ENCODE measurements around the gene LPCAT1.
"Not testable (repeated sequence)": the region's sequence is repeated elsewhere in the genome, so short reads cannot be mapped to it uniquely, and the experiment has no call there.

Gene LPCAT1

DNA sequence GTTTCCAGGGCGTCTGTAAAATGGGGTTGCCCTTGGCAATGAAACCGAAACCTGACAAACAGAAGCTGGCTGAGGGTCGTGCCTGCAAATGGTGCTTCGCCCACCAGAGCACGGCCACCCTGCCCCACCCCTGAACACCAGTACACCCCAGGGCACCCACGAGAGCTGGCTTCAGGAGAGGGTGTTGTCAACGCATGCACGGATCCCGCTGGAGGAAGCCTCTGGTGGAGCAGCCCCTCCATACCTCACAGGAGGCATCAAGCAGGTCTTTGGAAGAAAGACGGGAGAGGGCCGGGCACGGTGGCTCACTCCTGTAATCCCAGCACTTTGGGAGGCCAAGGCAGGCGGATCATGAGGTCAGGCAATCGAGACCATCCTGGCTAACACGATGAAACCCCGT lies 87.1 kb downstream of the LPCAT1 start:
- FAIRE-seq = no peak

DNA sequence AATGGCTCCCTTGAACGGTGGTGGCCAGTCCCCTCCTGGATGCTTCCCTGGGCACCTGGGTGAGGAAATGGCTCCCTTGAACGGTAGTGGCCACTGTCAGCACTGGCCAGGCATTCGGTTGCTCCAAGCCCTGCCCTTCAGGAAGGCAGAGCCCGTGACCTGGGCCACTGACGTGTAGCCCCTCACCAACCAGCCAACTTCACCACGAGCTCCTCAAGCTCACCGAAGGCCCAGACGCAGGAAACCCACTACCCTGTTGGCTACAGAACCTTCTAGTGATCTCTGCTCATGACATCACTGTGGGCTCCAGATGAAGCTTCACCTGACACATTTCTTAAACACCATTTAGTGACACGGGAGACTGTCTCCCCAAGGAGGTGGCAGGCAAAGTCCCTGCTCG lies 87.7 kb downstream of the LPCAT1 start:
- DNase-seq (ENCODE audit: insufficient read length, low spot score) = no peak
- no peak for FAIRE-seq

More for the DNA sequence above, 87.1 kb downstream of the LPCAT1 start:
- DNase-seq (ENCODE audit: insufficient read length, low spot score) = no peak

DNA sequence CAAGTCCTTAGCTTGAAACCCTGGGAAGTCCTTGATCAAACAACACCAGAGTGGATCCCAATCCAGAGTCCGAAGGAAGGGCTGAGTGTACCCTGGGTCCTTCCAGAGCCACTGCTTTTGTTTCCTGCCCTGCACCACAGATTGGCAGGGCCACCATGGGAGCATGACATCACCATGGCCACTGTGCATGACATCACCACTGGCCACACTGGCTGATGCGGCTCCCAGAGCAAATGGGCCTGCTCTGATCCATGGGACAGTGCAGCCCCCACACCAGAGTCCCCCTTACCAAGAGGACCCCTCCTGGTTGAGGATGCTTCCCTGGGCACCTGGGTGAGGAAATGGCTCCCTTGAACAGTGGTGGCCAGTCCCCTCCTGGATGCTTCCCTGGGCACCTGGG lies 88.4 kb downstream of the LPCAT1 start:
- DNase-seq (ENCODE audit: insufficient read length, low spot score) (no peak), FAIRE-seq (no peak)

DNA sequence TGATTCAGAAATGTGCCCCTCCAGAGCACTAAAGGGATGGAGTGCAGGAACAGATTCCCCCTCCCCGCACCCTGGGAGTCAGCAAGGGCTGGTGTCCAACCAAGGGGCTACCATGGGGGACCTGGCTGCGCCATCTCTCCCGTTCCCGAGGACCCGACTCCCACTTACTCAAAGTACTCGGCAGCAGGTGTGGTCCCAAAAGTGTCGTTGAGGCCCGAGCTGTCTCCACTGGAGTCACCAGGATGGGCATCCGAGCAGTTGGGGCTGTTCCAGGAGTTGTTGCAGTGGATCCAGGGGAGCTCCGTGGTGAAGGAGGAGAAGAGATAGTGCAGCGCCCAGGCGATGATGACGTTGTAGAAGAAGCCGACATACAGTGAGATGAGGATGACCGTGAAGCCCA lies 91.5 kb downstream of the LPCAT1 start:
- no peak for FAIRE-seq

DNA sequence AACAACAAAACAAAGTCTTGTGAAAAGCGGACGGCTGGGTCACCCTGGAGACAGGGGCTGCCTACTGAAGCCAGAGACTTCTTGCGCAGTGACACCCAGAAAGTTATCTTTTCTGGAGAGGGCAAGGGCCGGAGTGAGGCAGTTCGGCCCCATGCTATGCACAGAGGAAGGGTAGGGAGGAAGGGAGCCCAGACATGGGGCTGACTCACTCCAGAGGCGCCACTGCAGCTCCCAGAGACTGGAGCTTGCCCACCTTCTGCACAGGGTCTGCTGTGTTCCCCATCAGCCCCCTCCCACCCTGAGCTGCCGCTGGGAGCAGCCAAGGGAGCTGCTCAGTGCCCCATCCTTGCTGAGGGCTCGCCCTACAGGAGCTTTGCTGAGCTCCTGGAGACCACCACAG lies 91.9 kb downstream of the LPCAT1 start:
- DNase-seq (ENCODE audit: insufficient read length, low spot score) (no peak), FAIRE-seq (no peak)

More for the DNA sequence above, 91.5 kb downstream of the LPCAT1 start:
- no peak for DNase-seq (ENCODE audit: insufficient read length, low spot score)

DNA sequence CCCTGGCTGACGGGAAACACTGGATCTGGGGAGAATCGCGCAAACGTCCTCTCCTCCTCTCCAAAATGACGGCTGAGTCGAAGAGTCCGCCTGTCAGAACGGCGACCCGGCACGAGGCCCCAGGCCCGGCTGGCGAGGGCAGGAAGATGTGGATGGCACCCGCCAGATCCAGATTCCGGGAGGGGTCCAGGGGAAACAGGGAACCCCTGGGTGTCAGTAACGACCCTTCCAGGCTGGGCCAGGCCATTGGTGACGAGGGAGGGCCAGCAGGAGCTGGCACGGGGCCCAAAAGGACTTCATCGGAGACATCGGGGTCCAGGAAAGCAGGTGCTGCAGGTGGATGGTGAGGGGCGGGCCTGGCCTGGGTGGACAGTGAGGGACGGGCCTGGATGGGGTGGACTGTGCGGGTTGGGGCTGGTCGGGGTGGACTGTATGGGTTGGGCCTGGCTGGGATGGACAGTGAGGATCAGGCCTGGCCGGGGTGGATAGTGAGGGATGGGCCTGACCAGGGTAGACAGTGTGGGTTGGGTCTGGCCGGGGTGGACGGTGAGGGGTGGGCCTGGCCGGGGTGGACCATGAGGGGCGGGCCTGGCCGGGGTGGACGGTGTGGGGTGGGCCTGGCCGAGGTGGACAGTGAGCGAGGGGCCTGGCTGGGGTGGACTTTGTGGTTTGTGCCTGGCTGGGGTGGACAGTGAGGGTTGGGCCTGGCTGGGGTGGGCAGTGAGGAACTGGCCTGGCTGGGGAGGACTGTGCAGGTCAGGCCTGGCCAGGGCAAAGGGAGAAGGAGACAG lies 92.5 kb downstream of the LPCAT1 start:
- FAIRE-seq (no peak), DNase-seq (ENCODE audit: insufficient read length, low spot score) (no peak)

DNA sequence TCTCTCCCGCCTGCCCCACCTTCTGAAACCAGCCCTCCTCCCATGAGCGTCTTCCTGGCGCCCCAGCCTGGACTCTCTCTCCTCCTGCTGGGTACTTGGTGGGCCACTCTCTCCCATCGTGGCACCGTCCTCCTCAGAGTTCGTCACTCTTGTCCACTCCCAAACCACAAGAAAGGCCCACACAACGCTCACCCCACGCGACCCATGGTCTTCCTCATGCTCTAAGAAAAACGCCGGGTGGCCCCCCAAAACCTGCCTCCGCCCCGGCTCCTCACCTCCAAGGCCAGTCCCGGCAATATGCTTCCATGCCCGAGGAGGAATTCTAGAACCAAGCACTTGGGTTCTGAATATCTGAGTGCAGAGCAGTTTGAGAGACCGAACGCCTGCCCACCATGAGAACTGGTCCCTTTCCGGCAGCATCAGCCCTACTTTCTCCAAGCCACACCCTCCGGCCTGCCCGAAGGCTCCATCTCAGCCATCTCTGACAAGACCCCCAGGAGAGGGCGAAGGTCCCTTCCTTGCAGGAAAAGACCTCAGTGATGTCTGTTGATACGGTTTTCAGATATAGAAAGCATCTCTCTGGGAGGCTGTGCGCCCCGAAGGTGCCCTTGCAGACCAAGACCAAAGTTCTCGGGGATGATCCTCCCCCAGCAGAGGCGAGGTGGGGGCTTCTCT lies 93.5 kb downstream of the LPCAT1 start:
- DNase-seq (ENCODE audit: insufficient read length, low spot score) = no peak
- FAIRE-seq = no peak

DNA sequence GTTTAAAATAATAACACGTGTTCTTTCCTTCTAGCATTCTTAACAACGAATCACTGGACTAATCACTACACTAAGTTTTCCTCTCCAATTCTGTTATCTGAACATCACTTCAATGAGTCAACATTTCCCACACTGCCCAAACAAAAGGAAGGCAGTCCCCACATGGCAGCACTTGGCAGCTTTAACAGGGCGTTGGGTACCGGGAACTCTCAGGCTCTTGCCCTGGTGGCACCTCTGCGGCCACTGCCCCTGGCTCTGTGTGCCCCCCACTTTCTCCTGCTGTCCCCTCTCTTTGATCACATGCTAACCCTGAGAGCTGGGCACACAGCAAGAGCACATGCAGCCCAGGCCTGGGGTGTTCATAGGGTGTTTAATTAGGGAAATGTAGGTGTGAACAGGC lies 94.3 kb downstream of the LPCAT1 start:
- DNase-seq (ENCODE audit: insufficient read length, low spot score) = no peak
- FAIRE-seq = no peak

DNA sequence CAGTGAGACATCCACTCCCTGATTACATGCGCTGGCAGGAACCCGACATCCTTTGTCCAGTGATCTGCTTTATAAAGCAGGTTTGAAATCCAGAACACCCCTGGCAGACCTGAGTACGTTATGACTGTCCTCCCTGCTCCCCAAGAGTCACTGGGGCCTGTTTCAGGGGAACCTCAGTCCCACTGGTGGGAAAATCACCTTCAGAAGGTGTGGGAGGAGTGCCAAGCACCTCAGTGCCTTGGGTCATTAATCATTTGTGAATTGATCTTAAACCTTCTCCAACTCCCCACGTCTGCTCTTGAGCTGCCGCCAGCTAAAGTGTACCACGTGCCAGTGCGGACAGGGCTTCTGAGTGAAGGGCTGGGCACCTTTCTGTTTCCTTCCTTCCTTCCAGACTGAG lies 94.7 kb downstream of the LPCAT1 start:
- no peak for FAIRE-seq
- no peak for DNase-seq (ENCODE audit: insufficient read length, low spot score)

DNA sequence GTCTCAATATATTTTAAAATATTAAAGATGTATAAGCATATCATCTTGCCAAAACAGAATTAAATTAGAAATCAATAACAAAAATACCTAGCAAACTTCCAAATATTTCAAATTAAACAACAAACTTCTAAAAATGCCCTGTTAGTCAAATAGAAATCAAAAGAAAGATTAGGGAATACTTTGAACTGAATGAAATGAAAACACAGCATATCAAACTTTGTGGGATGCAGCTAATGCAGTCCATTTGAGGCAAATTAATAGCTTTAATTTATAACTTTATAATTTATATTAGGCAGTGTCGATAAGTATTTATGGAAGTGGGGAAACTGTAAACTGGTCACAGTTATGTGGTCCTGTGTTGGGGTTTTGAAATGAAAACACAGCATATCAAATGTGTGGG lies 95.7 kb downstream of the LPCAT1 start:
- FAIRE-seq (no peak), DNase-seq (ENCODE audit: insufficient read length, low spot score) (no peak)

DNA sequence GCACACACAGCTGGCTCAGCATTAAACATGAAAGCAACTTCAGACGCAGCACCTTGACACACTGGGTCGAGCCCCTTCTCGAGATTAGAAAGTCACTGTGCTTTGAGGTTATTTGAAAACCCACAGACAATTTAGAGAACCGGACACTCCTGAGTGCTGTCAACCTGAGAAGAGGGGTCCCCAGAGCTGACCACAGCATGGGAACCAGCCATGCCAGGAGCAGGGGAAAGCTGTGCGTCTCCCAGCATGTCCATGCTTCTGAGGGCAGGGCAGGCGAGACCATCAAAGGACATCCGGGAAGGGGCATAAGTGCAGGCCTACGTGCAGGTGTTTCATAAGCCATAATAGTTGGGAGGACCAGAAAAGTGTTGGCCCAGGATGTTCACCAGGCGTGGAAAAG lies 99.0 kb downstream of the LPCAT1 start:
- DNase-seq (ENCODE audit: insufficient read length, low spot score) (no peak), FAIRE-seq (no peak)

DNA sequence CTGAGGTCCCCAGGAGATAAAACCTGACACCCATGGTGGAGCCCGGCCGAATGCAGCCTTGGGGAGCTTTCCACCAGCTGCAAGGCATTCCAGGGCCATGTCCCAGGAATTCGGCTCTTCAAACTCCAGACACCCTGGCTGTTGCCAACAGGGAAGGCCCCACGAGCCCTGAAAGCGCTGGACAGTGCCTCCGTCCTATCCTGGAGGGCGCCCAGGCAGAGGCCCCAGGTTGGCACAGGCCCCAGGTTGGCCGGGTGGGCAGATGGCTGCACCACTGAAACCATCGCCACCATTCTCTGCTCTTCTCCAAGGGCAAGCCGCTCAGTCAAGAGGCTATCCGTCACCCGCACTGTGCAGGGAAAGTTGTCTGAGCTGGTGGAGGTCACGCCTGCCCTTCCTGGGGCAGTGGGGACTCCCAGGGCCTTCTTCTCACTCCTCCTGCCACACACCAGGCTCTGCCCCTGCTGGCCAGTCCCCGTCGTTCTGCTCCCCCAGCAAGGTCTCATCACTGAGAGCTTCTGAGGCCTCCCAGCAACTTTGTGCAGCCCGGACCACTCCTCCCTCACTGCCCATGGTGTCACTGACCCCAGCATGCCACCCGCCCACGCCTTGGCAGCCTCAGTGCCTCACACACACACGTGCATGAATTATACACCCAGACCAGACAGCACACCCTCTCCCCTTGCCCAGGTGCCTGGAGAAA lies 99.7 kb downstream of the LPCAT1 start:
- DNase-seq (ENCODE audit: insufficient read length, low spot score) = no peak
- FAIRE-seq = no peak

DNA sequence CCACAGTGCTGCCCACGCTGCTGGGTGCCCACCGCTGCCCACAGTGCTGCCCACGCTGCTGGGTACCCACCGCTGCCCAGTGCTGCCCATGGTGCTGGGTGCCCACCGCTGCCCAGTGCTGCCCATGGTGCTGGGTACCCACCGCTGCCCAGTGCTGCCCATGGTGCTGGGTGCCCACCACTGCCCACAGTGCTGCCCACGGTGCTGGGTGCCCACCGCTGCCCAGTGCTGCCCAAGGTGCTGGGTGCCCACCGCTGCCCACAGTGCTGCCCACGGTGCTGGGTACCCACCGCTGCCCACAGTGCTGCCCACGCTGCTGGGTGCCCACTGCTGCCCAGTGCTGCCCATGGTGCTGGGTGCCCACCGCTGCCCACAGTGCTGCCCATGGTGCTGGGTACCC lies 101.2 kb downstream of the LPCAT1 start:
- not testable (repeated sequence) for FAIRE-seq

DNA sequence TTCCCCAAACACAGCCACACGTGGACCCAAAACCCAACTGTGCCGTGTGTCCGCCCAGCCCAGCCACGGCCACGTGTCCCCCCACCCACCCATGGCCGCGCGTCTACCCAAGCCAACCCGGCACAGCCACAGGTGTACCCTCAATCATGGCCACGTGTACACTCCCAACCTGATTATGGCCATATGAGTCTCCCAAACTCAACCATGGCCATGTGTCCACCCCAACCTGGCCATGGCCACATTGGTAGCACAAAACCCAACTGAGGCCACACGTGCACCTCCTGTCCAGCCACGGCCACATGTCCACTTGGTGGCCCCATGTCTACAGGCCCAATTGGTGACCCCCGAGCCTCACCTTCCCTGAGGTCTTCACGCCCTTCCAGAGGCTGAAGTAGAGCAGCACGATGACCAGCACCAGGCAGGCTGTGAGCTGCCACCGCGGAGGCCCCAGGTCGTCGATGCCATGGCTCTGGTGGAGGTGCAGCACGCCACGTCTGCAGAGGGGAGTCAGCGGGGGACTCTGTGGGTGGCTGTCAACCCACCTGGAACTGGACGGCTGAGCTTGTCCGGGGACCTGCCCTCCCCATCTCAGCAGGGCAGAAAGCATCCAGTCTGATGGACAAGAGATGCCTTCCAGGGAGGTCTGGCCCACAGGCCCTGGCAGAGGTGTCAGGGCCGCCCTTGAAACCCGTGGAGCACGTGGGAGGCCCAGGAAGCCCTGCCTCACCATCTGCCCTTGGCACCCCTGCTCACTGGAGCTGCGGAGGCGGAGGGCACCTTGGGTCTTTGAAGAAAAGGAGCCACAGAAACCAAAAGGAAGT lies 102.0 kb downstream of the LPCAT1 start:
- FAIRE-seq (no peak), DNase-seq (ENCODE audit: insufficient read length, low spot score) (no peak)

More for the DNA sequence above, 101.2 kb downstream of the LPCAT1 start:
- not testable (repeated sequence) for DNase-seq (ENCODE audit: insufficient read length, low spot score)

DNA sequence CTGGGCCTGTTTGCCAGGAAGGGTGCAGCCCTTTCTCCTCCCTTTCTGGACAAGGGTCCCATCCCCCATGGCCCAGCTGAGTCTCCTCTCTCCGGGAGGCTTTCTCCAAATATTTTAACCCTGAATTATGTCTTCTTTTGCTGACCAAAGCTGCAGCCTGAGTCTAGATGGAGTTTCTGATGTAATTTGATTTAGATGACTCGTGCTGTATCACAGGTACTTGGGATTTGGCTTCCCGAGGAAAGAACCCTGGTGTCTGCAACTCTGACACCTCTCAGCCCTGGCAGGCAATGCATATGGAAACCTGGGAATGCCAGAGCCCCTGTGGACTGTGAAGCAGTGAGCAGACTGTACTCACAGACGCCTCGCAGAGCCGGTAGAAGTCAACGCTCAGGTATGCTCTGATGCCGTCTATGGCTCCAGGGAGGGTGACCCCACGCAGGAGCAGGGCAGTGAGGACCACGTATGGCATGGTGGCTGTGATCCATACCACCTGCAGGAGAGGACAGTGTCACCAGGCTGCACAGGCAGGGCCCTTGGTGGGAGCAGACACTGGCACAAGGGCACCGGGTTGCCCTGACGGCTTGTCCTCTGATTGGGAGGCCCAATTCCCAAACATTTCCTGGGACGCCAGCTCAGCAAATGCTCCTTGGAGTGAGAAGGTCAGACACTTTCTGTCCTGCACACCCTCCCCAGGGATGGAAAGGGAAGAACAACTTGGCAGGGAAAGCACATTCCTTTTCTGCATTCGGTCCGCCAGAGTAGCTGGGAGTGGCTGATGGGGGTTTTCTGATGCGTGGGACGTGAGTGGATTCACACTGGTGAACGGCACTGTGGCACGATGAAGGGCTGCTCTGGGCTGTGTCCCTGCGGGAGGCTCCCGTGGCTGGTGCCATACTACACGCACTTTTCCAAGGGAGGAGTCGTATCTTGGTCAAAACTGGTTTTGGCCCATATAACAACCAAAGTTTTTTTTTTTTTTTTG lies 103.3 kb downstream of the LPCAT1 start:
- DNase-seq (ENCODE audit: insufficient read length, low spot score) = no peak
- no peak for FAIRE-seq

DNA sequence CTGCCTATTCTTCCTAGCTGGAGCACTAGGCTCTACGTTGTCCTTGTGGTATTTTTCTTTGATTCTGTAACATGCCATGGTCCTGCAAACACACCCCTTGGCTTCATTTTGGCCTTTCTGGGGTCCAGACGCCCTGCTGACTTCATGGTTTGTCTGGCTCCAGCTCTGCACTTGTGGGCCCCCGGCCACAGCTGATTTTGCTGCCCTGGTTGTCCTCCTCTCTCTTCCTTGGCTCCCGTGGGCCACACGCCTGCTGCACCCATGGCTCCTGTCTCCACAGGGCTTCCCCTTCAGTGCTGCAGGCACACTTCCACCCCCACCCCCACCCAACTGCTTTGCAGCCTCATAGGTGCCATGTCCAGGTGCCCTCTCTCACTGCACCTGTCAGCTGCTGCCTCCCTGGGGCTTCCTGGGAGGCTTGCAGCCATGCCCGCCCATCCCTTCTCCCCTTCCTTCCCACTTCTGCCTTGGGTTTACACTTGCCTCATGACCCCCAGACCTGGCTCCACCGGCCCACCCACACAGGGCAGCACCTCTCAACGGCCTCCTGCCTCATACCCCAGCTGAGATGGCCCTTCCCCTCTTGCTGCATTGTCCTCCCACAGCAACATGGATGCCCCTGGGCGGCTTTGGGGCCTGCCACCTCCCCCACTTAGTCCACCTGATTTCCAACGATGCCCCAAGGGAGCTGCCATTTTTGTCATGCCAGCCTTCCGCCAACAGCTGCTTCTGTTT lies 104.1 kb downstream of the LPCAT1 start:
- DNase-seq (ENCODE audit: insufficient read length, low spot score) (no peak), FAIRE-seq (no peak)

DNA sequence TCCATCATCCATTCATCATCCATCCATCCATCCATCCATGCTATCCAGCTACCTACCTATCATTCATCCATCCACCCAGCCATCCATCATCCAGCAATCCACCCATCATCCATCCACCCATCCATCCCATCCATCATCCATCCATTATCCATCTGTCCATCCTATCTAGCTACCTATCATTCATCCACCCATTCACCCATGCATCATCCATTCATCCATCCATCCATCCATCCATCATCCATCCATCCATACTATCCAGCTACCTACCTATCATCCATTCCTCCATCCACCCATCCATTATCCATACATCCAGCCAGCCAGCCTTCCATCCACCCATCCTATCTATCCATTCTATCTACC lies 104.9 kb downstream of the LPCAT1 start:
- no peak for DNase-seq (ENCODE audit: insufficient read length, low spot score)
- no peak for FAIRE-seq

DNA sequence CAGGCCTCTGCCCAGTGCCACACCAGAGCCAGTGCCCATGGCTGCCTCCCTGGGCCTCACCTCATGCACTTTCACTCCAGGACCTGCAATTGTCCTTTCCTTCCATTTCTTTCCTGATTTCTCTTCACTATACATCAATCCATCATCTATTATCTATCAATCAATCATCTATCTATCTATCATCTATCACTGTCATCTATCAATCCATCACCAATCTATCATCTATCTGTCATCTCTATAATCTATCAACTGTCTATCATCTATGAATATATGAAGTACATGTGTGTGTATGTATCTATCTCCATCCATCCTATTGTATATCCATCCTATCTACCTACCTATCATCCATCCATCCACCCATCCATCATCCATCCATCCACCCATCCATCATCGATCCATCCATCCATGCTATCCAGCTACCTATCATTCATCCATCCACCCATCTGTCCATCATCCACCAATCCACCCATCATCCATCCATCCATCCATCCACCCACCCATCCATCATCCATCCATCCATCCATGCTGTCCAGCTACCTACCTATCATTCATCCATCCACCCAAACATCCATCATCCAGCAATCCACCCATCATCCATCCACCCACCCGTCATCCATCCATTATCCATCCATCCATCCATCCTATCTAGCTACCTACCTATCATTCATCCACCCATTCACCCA lies 105.4 kb downstream of the LPCAT1 start:
- FAIRE-seq = no peak

More for the DNA sequence above, 105.4 kb downstream of the LPCAT1 start:
- DNase-seq (ENCODE audit: insufficient read length, low spot score) = no peak

Measured in GM19239 (cell line).